ENCODE results near the gene SIRT1.
"Not testable (repeated sequence)": the region's sequence is repeated elsewhere in the genome, so short reads cannot be mapped to it uniquely, and the experiment has no call there.

Gene SIRT1

GRCh38 chr10:67955614-67956013, 71.2 kb downstream of the SIRT1 start:
- no peak for DNase-seq (ENCODE audit: extremely low read depth in 1 of 2, low read depth in 1 of 2)

- DNase-seq (ENCODE audit: extremely low read depth in 1 of 2, low read depth in 1 of 2) = no peak
Measured at GRCh38 chr10:67959839-67960476, 75.5 kb downstream of the SIRT1 start.

- DNase-seq (ENCODE audit: extremely low read depth in 1 of 2, low read depth in 1 of 2) = no peak
Measured at GRCh38 chr10:67965456-67965855, 81.0 kb downstream of the SIRT1 start.

- DNase-seq (ENCODE audit: extremely low read depth in 1 of 2, low read depth in 1 of 2) = not testable (repeated sequence)
Measured at GRCh38 chr10:67966035-67966434, 81.6 kb downstream of the SIRT1 start.

Measured in stimulated activated CD8-positive, alpha-beta memory T cell treated with anti-CD3 and anti-CD28 coated beads, Interleukin-7, amount 100 ng/mL, for 48 hours (primary cell).